GM23338 (cell line): ENCODE data around the gene TPRG1. TPM values are rescaled to one million over a fixed set of nuclear protein-coding genes. Genes with fewer than 3 reads are reported as not detected.

Source experiments
- ATAC-seq: fragments of 200-7000 bp; cut with Tn5 transposase; 3 replicates; pipeline ENCODE4 v1.9.1; 2020
- DNase-seq: peaks from one replicate; pipeline ENCODE4 v3.0.0-alpha.2; 2015; ENCODE audit warnings: low spot score
- H2AFZ ChIP-seq: fragments of 200-600 bp; sonication (generic); 2 replicates; pipeline ENCODE4 v1.8.0; 2016; ENCODE audit warnings: antibody characterized with exemption, mild to moderate bottlenecking, moderate library complexity
- H3F3A ChIP-seq: fragments of 200-600 bp; sonication (generic); replicated peaks from 2 replicates; pipeline ENCODE4 v1.8.0; 2017; ENCODE audit warnings: antibody characterized with exemption, mixed run types, low read depth
- H3K27ac ChIP-seq: fragments of 200-600 bp; sonication (generic); 2 replicates; pipeline ENCODE4 v1.6.1; 2016; ENCODE audit warnings: low read depth
- H3K27me3 ChIP-seq: fragments of 200-600 bp; sonication (generic); 2 replicates; pipeline ENCODE4 v1.8.0; 2016; ENCODE audit warnings: mild to moderate bottlenecking, mixed run types, moderate library complexity; ENCODE audit not compliant: insufficient read depth
- H3K36me3 ChIP-seq: fragments of 200-600 bp; sonication (generic); 2 replicates; pipeline ENCODE4 v1.8.0; 2016; ENCODE audit warnings: mild to moderate bottlenecking; ENCODE audit not compliant: insufficient read depth
- H3K4me1 ChIP-seq: fragments of 200-600 bp; sonication (generic); 2 replicates; pipeline ENCODE4 v1.8.0; 2016; ENCODE audit warnings: mild to moderate bottlenecking, moderate library complexity; ENCODE audit not compliant: insufficient read depth
- H3K4me2 ChIP-seq: fragments of 200-600 bp; sonication (generic); 2 replicates; pipeline ENCODE4 v1.7.1; 2017; ENCODE audit warnings: mixed run types
- H3K4me3 ChIP-seq: fragments of 200-600 bp; sonication (generic); 2 replicates; pipeline ENCODE4 v1.6.1; 2016; ENCODE audit warnings: mixed run types
- H3K79me2 ChIP-seq: fragments of 200-600 bp; sonication (generic); replicated peaks from 2 replicates; pipeline ENCODE4 v1.8.0; 2017; ENCODE audit warnings: mild to moderate bottlenecking; ENCODE audit not compliant: insufficient read depth
- H3K9me2 ChIP-seq: fragments of 200-600 bp; sonication (generic); 2 replicates; pipeline ENCODE4 v1.8.0; 2017; ENCODE audit not compliant: insufficient read depth
- H4K20me1 ChIP-seq: fragments of 200-600 bp; sonication (generic); replicated peaks from 2 replicates; pipeline ENCODE4 v1.8.0; 2017; ENCODE audit warnings: mild to moderate bottlenecking; ENCODE audit not compliant: insufficient read depth
- H3K27ac Mint-ChIP-seq: 2 replicates; pipeline ENCODE4 v1.8.0; 2020; ENCODE audit warnings: inconsistent platforms, mild to moderate bottlenecking, moderate library complexity, mixed read lengths
- H3K27me3 Mint-ChIP-seq: 3 replicates; pipeline ENCODE4 v1.8.0; 2022; ENCODE audit warnings: low read depth, mild to moderate bottlenecking, moderate library complexity, mixed read lengths, inconsistent platforms; ENCODE audit not compliant: insufficient read depth, poor library complexity
- H3K36me3 Mint-ChIP-seq: 3 replicates; pipeline ENCODE4 v1.8.0; 2021; ENCODE audit warnings: low read depth, mild to moderate bottlenecking, inconsistent platforms, moderate library complexity, mixed read lengths
- H3K4me1 Mint-ChIP-seq: 3 replicates; pipeline ENCODE4 v1.8.0; 2020; ENCODE audit warnings: mild to moderate bottlenecking, inconsistent platforms, mixed read lengths
- H3K4me3 Mint-ChIP-seq: 3 replicates; pipeline ENCODE4 v1.8.0; 2021; ENCODE audit warnings: moderate library complexity, mild to moderate bottlenecking, inconsistent platforms, mixed read lengths
- H3K9me3 Mint-ChIP-seq: 3 replicates; pipeline ENCODE4 v1.8.0; 2020; ENCODE audit warnings: moderate library complexity, mild to moderate bottlenecking, inconsistent platforms, mixed read lengths
- CREB1 ChIP-seq: fragments of 250-450 bp; sonication (Bioruptor Pico); IDR thresholded peaks from 2 replicates; pipeline ENCODE4 v1.5.0; 2020; ENCODE audit warnings: low read depth, mild to moderate bottlenecking, moderate library complexity
- CTCF ChIP-seq, 2 experiments: fragments of 200-600 bp in 1 of 2; sonication (generic) in 1 of 2; conservative IDR thresholded peaks; 2 replicates each; pipeline versions ENCODE4 v1.5.1 to v1.6.1; 2016 to 2017; ENCODE audit warnings: antibody characterized with exemption in 2 of 2, low read depth in 2 of 2, mild to moderate bottlenecking in 2 of 2, moderate library complexity in 1 of 2
- EZH2 ChIP-seq: fragments of 200-600 bp; sonication (generic); IDR thresholded peaks from one replicate; pipeline ENCODE4 v1.8.0; 2017; ENCODE audit warnings: antibody characterized with exemption, mild to moderate bottlenecking, low read depth; ENCODE audit not compliant: unreplicated experiment
- EZH2phosphoT487 ChIP-seq: fragments of 200-600 bp; sonication (generic); IDR thresholded peaks from one replicate; pipeline ENCODE4 v1.8.1; 2018; ENCODE audit warnings: antibody characterized with exemption; ENCODE audit not compliant: unreplicated experiment
- JUNB ChIP-seq: IDR thresholded peaks from one replicate; pipeline ENCODE4 v1.6.1; 2016; ENCODE audit warnings: antibody characterized with exemption; ENCODE audit not compliant: unreplicated experiment
- NANOG ChIP-seq: IDR thresholded peaks from 2 replicates; pipeline ENCODE4 v1.6.1; 2016; ENCODE audit warnings: antibody characterized with exemption, borderline replicate concordance
- POLR2AphosphoS5 ChIP-seq: IDR thresholded peaks from 2 replicates; pipeline ENCODE4 v1.6.1; 2016; ENCODE audit warnings: antibody characterized with exemption, low read depth
- STAT1 ChIP-seq: IDR thresholded peaks from one replicate; pipeline ENCODE4 v1.6.1; 2016; ENCODE audit warnings: antibody characterized with exemption; ENCODE audit not compliant: unreplicated experiment
- ZNF114 ChIP-seq: fragments of 250-450 bp; sonication (Bioruptor Pico); IDR thresholded peaks from 2 replicates; pipeline ENCODE4 v1.5.0; 2020; ENCODE audit warnings: mild to moderate bottlenecking, moderate library complexity
- ZNF331 ChIP-seq: fragments of 250-450 bp; sonication (Bioruptor Pico); IDR thresholded peaks from 2 replicates; pipeline ENCODE4 v1.5.0; 2020; ENCODE audit warnings: low read depth, mild to moderate bottlenecking, moderate library complexity
- polyA plus RNA-seq: library from polyadenylated mRNA; unstranded; fragments of >200 nt; fragmentation: Nextera tagmentation; extraction: Ambion mirVana; gene quantifications from 2 replicates; pipeline ENCODE4 v1.2.1, GENCODE V29; 2016
- total RNA-seq: library from RNA; depleted of rRNA; stranded (reverse); fragments of >200 nt; shearing (Covaris generic); gene quantifications from 2 replicates; pipeline ENCODE4 v1.2.3, GENCODE V29; 2014
- TF ChIP-seq, protein P1 (sequence below): fragments of 250-450 bp; sonication (Bioruptor Pico); IDR thresholded peaks from 2 replicates; pipeline ENCODE4 v1.5.0; 2020; ENCODE audit warnings: mild to moderate bottlenecking, moderate library complexity
- TF ChIP-seq, protein P2 (sequence below): IDR thresholded peaks from 2 replicates; pipeline ENCODE4 v1.6.1; 2016; ENCODE audit warnings: antibody characterized with exemption
- TF ChIP-seq, protein P3 (sequence below): IDR thresholded peaks from one replicate; pipeline ENCODE4 v1.6.1; 2018; ENCODE audit warnings: antibody characterized with exemption; ENCODE audit not compliant: unreplicated experiment

Gene TPRG1
- total and polyA plus RNA-seq, 2 experiments from 2014 or later = 0.74 to 1.7 TPM

DNA sequence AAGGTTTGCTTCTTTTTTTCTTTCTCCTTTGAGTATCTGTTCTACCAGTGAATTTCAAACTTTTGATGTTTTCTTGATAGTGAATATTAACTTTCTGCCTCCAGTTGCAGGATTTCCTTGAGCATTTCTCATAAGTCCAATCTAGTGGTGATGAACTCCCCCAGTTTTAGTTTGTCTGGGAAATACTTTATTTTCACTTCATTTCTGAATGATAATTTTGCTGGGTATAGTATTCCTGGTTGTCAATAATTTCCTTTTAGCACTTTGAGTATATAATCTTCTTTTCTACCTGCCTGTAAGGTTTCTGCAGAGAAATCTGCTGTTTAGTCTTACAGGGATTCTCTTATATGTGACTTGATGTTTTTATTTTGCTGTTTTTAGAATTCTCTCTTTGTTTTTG is 21.0 kb downstream of the TPRG1 start:
- Histone ChIP-seq H3K27me3 (no peaks in the 10 kb centered on the region), H3K4me1 (no peaks in the 10 kb centered on the region), H3K4me3 (no peak overlapping the region), H3K36me3 (peaks cover 5% of the 10 kb centered on the region), H3K4me2 (no peak overlapping the region), H3F3A (no peaks in the 10 kb centered on the region), H2AFZ (no peak overlapping the region), H4K20me1 (no peaks in the 10 kb centered on the region), H3K9me2 (peaks cover 4% of the 10 kb centered on the region; the same call in 1 of the 2 replicates), H3K27ac (no peak overlapping the region), H3K79me2 (no peaks in the 10 kb centered on the region)
- peaks cover 10% of the 10 kb centered on the region for H3K36me3 Mint-ChIP-seq
- no peaks in the 10 kb centered on the region for H3K4me1 Mint-ChIP-seq
- no peak overlapping the region for H3K4me3 Mint-ChIP-seq
- ATAC-seq (no peak), DNase-seq (no peak)
- H3K27ac Mint-ChIP-seq = no peak overlapping the region
- TF ChIP-seq CTCF (conservative IDR thresholded peaks at IDR 0.05; ENCODE audit: low read depth in 2 of 2) = no peak
- TF ChIP-seq JUNB = no peak
- TF ChIP-seq EZH2phosphoT487 = no peak
- no peak for TF ChIP-seq CREB1 (CRISPR knock-in tag)
- TF ChIP-seq, protein P1, sequence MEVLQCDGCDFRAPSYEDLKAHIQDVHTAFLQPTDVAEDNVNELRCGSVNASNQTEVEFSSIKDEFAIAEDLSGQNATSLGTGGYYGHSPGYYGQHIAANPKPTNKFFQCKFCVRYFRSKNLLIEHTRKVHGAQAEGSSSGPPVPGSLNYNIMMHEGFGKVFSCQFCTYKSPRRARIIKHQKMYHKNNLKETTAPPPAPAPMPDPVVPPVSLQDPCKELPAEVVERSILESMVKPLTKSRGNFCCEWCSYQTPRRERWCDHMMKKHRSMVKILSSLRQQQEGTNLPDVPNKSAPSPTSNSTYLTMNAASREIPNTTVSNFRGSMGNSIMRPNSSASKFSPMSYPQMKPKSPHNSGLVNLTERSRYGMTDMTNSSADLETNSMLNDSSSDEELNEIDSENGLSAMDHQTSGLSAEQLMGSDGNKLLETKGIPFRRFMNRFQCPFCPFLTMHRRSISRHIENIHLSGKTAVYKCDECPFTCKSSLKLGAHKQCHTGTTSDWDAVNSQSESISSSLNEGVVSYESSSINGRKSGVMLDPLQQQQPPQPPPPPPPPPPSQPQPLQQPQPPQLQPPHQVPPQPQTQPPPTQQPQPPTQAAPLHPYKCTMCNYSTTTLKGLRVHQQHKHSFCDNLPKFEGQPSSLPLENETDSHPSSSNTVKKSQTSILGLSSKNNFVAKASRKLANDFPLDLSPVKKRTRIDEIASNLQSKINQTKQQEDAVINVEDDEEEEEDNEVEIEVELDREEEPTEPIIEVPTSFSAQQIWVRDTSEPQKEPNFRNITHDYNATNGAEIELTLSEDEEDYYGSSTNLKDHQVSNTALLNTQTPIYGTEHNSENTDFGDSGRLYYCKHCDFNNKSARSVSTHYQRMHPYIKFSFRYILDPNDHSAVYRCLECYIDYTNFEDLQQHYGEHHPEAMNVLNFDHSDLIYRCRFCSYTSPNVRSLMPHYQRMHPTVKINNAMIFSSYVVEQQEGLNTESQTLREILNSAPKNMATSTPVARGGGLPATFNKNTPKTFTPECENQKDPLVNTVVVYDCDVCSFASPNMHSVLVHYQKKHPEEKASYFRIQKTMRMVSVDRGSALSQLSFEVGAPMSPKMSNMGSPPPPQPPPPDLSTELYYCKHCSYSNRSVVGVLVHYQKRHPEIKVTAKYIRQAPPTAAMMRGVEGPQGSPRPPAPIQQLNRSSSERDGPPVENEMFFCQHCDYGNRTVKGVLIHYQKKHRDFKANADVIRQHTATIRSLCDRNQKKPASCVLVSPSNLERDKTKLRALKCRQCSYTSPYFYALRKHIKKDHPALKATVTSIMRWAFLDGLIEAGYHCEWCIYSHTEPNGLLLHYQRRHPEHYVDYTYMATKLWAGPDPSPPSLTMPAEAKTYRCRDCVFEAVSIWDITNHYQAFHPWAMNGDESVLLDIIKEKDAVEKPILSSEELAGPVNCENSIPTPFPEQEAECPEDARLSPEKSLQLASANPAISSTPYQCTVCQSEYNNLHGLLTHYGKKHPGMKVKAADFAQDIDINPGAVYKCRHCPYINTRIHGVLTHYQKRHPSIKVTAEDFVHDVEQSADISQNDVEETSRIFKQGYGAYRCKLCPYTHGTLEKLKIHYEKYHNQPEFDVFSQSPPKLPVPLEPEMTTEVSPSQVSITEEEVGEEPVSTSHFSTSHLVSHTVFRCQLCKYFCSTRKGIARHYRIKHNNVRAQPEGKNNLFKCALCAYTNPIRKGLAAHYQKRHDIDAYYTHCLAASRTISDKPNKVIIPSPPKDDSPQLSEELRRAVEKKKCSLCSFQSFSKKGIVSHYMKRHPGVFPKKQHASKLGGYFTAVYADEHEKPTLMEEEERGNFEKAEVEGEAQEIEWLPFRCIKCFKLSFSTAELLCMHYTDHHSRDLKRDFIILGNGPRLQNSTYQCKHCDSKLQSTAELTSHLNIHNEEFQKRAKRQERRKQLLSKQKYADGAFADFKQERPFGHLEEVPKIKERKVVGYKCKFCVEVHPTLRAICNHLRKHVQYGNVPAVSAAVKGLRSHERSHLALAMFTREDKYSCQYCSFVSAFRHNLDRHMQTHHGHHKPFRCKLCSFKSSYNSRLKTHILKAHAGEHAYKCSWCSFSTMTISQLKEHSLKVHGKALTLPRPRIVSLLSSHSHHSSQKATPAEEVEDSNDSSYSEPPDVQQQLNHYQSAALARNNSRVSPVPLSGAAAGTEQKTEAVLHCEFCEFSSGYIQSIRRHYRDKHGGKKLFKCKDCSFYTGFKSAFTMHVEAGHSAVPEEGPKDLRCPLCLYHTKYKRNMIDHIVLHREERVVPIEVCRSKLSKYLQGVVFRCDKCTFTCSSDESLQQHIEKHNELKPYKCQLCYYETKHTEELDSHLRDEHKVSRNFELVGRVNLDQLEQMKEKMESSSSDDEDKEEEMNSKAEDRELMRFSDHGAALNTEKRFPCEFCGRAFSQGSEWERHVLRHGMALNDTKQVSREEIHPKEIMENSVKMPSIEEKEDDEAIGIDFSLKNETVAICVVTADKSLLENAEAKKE (CRISPR knock-in tag) = no peak
- no peak for TF ChIP-seq STAT1
- TF ChIP-seq, protein P2, sequence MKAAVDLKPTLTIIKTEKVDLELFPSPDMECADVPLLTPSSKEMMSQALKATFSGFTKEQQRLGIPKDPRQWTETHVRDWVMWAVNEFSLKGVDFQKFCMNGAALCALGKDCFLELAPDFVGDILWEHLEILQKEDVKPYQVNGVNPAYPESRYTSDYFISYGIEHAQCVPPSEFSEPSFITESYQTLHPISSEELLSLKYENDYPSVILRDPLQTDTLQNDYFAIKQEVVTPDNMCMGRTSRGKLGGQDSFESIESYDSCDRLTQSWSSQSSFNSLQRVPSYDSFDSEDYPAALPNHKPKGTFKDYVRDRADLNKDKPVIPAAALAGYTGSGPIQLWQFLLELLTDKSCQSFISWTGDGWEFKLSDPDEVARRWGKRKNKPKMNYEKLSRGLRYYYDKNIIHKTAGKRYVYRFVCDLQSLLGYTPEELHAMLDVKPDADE = no peak
- TF ChIP-seq POLR2AphosphoS5 = no peak
- no peak for TF ChIP-seq NANOG
- TF ChIP-seq ZNF331 (CRISPR knock-in tag) = no peak
- TF ChIP-seq, protein P3, sequence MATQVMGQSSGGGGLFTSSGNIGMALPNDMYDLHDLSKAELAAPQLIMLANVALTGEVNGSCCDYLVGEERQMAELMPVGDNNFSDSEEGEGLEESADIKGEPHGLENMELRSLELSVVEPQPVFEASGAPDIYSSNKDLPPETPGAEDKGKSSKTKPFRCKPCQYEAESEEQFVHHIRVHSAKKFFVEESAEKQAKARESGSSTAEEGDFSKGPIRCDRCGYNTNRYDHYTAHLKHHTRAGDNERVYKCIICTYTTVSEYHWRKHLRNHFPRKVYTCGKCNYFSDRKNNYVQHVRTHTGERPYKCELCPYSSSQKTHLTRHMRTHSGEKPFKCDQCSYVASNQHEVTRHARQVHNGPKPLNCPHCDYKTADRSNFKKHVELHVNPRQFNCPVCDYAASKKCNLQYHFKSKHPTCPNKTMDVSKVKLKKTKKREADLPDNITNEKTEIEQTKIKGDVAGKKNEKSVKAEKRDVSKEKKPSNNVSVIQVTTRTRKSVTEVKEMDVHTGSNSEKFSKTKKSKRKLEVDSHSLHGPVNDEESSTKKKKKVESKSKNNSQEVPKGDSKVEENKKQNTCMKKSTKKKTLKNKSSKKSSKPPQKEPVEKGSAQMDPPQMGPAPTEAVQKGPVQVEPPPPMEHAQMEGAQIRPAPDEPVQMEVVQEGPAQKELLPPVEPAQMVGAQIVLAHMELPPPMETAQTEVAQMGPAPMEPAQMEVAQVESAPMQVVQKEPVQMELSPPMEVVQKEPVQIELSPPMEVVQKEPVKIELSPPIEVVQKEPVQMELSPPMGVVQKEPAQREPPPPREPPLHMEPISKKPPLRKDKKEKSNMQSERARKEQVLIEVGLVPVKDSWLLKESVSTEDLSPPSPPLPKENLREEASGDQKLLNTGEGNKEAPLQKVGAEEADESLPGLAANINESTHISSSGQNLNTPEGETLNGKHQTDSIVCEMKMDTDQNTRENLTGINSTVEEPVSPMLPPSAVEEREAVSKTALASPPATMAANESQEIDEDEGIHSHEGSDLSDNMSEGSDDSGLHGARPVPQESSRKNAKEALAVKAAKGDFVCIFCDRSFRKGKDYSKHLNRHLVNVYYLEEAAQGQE = no peak
- TF ChIP-seq ZNF114 = no peak
- no peak for TF ChIP-seq EZH2
- H3K9me3 Mint-ChIP-seq = peaks cover 32% of the 10 kb centered on the region
- peaks cover 4% of the 10 kb centered on the region for H3K27me3 Mint-ChIP-seq
